T-helper 9 cell (primary cell): ENCODE results near the gene TGFBI.

ENCODE experiments used
- DNase-seq: peaks from one replicate; pipeline ENCODE4 v3.0.0-alpha.2; 2020

TGFBI gene

DNA sequence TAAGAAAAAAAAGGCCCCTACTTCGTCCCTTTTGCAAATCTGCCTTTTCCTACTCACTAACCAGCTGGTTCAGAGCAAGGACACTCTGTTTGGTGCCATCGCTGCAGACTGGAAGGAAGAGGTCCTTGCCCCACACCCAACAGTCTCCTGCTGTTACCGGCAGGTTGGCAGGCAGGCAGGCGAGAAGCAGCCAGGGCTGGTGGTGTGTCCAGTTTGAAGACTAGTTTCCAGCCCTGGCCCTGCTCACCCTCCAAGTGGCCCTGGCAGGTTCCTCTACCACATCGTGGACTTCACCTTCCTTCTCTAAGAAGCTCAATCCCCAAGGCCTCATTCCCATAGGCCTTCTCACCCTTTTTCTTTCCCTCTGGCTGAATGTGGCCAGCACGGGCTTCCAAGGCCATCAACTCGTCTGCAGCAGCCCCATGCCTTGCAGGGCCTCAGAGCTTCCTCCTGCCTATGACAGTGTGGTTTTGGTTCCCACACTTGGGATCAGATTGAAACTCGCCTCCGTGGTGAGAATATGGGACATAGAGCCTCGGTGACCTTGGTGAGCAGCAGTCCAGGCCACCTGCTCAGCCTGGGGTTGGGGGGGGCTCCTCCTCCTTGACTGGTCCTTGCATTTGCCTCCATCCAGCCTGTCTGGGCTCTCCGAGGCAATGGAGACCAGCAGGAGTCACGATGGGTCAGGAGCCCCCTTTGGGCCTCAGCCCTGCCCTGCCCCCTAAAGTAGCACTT is 22.9 kb downstream of the TGFBI start:
- no peak for DNase-seq

- no peak for DNase-seq
Observed at GRCh38 chr5:136052692-136053335, 24.0 kb downstream of the TGFBI start.

DNA sequence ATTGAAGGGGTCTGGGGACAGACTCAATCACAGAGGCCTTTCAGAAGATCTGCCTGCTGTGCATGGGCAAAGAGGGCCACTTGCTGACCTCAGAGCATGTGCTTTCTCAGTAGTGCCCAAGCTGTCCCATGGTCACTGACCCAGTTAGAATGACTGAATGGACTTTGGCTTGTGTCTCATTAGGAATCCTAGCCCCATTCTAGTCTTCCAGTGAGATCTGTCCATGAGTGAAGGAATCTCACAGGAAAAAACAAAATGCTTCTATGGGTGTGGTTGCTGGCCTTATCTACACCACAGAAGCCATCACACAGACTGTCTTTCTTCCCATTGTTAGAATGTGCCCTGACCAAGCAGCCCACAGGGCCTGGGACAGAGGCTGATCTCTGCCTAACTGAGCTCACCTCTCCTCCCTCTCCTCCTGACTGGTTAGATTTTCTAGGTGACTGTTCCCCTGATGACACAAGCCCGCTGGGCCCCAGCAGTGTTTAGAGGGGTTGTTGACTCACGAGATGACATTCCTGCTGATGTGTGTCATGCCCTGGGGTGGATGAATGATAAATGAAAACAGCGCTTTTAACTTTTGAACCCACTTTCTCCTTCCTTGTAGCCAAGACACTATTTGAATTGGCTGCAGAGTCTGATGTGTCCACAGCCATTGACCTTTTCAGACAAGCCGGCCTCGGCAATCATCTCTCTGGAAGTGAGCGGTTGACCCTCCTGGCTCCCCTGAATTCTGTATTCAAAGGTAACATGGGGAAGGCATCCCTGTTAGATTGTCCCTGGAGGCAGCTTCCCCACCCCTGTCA is 24.8 kb downstream of the TGFBI start:
- no peak for DNase-seq

- DNase-seq, result no peak
Observed at GRCh38 chr5:136054142-136055019, 25.6 kb downstream of the TGFBI start.

GRCh38 chr5:136055612-136056309 is 27.0 kb downstream of the TGFBI start:
- DNase-seq, result no peak

DNA sequence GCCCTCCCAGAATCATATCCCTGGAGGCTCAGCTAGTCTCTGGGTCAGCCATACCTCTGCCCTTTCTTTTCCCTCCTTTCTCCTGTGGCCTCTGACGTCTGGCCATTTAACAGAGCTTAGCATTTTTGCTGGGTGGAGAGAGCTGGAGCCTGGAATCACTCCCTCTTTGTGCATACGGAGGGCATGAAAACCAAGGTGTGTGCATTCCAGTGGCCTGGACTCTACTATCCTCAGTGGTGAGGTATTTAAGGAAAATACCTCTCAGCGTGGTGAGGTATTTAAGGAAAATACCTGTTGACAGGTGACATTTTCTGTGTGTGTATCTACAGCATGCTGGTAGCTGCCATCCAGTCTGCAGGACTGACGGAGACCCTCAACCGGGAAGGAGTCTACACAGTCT is 27.5 kb downstream of the TGFBI start:
- DNase-seq, result no peak

DNA sequence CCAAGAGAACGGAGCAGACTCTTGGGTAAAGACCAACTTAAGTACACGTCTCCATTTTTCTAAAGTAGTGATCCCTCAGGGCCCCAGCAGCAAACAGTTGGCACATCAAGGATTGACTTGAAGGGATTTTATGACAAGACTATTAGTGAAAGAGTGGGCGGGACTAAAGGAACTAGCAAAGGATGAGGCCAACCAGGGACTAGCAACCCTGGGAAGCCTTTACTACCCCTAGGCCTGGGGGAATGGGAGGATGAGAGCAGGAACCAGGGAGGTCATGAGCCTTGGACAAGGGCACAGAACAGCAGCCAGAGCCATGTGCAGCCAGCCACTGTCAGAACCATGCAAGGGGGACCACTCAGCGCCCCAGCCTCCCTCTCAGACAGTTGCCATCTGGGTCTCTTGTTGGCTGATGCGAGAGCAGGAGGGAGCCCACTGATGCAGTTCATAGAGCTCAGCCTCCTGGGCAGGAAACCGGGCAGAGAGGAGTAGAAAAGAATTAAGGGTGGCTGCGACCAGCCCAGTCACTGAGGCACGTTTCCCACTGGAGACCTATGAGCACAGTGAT is 28.1 kb downstream of the TGFBI start:
- DNase-seq, result no peak

GRCh38 chr5:136057401-136058038 is 28.7 kb downstream of the TGFBI start:
- DNase-seq, result no peak

DNA sequence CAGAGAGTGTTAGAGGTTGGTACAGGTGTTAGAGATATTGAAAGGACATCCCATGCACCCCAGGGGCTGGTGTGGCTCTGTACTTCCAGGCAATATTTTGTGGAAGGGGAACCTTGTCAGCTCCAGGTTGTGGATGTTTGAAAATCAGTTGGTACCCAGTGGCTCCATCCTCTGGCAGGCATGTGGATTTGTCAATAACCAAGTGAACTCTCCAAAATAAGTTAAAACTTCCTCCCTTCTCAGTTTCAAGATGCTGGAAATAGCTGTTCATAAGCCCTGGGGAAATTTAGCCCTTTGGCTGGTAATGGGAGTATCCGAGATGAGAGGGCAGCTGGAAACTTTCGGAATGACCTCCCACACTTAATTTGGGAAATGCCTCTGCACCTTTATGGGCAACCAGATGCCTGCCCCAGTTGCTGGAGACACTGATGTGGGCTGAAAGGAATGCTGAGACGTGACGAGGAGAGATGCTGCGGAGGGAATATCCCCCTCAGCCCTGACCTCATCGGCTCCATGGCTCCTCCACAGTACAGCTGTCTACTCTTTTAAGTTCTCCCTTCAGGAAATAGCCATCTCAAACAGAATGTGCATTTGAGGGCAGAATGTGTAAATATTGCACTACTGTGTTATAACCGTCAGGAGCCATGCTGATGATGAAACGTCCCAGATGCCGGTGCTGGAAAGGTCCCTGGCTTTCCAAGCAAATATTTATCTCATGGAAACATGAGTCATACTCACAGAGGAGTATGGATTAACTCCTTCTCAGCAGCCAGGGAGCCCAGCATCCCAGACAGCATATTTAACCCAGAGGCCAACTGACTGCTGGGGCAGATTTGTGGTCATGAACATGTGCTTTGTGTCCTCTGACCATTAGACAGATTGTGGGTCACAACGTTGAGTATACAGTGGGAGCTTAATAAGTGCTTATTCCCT is 29.5 kb downstream of the TGFBI start:
- DNase-seq, result no peak

DNA sequence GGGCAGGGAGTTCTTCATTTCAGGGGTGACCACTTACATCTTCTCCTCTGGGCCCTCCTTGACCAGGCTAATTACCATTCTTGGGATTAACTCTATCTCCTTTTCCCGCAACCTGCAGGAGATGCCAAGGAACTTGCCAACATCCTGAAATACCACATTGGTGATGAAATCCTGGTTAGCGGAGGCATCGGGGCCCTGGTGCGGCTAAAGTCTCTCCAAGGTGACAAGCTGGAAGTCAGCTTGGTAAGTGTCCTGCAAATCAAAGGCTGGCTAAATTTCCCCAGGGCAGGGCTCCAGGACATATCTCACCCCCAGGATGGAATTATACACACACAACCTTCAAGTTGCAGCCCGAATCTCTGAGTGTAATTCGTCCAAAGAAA is 30.2 kb downstream of the TGFBI start:
- no peak for DNase-seq

DNA sequence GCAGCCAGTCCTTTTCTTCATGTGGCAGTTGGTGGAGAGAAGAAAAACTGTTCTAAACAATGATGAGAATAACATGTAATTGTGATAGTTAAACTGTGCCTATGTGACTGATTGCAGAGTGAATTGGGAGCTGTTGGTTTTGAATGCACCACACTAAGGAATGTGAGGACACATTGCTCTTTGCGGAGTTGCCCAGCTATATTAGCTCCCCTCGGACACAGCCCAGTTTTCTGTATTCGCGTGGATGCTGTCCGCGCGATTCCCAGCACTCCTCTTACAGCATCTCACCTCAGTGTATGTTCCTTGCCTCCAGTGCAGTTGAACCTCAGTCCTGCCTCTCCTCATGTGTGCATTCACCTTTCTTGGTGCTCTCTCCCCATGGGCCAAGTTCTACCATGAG is 32.2 kb downstream of the TGFBI start:
- DNase-seq, result no peak

- no peak for DNase-seq
Observed at GRCh38 chr5:136061630-136062365, 33.0 kb downstream of the TGFBI start.

DNA sequence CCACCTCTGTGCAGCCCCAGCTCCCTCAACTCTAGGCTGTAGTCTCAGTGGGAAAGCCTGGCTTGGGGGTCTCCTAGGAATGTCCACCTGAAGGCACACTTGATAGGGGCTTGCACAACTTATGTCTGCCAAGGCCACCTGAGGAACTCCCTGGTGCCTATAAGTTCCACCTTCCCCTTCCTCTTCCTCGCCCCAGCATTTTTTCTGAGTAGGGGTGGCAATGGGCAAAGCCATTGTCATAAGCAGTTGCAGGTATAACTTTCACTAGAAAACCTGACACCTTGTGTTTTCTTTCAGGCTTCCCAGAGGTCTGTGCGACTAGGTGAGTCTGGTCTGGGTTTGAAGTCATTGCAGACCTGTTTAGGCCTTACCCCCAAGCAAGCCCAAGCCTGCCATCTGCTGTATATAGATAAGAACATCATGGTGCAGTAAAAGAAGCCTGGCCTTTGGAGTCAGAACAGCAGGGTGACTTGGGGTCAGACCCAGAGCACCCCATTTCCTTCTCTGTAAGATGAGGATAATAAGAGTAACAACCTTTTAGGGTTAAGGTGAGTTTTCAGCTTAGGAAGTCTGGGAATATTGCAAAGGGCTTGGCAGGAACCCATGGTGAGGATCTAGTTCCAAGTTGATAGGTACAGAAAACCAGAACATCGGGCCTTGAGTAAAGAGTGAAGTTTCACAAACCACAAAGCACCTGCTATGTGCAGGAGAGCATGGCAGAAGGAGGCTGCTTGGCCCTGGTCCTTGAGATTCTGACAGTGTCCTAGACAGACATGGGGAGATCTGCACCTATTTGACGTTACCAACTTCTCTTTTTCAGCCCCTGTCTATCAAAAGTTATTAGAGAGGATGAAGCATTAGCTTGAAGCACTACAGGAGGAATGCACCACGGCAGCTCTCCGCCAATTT is 33.8 kb downstream of the TGFBI start:
- DNase-seq, result no peak

- no peak for DNase-seq
Observed at GRCh38 chr5:136063778-136064465, 35.1 kb downstream of the TGFBI start.

DNA sequence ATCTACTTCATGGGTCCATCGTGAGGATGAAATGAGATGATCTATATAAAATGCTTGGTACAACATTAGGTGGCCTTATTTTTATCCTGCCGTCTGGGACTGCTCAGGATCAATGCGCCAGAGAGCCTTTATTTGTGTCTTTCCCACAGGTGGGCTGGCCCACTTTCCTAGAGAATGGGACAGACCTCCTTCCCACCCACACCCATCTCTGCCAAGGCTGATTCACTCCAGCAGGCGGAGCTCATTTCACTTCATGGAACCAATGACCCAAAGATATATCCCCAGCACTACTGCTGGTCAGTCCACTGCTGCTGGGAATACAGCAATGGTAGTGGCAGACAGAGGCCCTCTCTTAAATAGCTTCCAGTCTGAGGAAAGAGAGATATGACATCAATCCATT is 35.7 kb downstream of the TGFBI start:
- DNase-seq, result no peak

DNA sequence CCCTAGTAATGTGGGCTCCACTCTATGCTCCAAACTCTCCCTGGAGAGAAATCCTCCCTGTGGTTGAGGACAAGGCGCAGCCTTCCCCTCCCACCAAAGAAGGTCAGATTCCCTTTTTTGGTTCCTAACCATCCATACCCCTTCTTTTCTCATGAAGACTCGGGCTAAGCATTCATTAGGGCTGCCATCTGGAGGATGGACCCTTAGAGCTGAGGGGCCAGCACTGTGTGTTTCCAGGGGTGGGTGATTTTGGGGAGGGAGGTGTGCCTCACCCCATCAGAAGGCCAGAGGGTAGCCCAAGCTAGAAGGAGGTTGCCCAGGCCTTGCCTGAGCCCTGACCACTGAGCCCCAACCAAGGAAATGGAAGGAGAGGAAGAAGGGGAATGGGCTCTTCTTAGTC is 36.8 kb downstream of the TGFBI start:
- no peak for DNase-seq

GRCh38 chr5:136066661-136067271 is 38.0 kb downstream of the TGFBI start:
- DNase-seq, result no peak
